Stimulated activated CD8-positive, alpha-beta memory T cell treated with anti-CD3 and anti-CD28 coated beads, Interleukin-7, amount 100 ng/mL, for 4 hours (primary cell): ENCODE results near the gene ALDH1B1.
"Not testable (repeated sequence)": the region's sequence is repeated elsewhere in the genome, so short reads cannot be mapped to it uniquely, and the experiment has no call there.

Experiments
- DNase-seq, 2 donors: peaks; one replicate each; pipeline ENCODE4 v3.0.0-alpha.2; 2020; ENCODE audit warnings: low read depth in 2 of 2

The ALDH1B1 gene

DNA sequence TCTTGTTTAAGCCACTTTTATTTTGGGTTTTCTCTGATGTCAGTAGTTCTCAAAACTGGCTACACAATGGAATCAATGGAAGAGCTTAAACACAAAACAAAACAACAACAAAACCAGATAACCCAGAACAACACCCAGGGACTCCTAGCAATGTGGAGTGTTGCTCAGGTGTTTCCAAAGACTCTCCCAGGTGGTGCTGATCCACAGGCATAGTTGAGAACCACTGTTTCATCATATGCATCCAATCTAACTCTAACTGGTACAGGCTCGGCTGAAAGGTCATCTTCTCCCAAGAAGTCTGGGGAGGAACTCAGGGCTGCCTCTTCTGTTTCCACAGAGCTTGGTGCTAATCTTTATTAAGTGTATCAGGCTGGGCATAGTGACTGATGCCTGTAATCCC, 5.4 kb upstream of the ALDH1B1 start:
- no peak for DNase-seq

DNA sequence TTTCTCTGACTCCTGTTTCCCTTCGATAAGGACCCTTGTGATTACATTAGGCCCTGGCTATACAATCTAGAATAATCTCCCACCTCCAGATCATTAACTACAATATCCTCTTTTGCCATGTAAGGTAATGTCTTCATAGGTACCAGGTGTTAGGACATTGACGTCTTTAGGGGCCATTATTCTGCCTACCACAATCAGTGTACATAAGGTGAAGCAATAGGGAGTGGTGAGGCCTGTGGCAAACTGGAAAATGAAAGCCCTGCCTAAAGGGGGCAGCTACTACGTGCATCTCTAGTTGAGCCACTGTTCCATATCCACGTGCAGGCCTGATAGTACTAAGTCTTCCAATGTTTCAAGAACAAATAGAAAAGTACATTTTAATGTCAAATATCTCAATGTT, 4.8 kb upstream of the ALDH1B1 start:
- no peak for DNase-seq

DNA sequence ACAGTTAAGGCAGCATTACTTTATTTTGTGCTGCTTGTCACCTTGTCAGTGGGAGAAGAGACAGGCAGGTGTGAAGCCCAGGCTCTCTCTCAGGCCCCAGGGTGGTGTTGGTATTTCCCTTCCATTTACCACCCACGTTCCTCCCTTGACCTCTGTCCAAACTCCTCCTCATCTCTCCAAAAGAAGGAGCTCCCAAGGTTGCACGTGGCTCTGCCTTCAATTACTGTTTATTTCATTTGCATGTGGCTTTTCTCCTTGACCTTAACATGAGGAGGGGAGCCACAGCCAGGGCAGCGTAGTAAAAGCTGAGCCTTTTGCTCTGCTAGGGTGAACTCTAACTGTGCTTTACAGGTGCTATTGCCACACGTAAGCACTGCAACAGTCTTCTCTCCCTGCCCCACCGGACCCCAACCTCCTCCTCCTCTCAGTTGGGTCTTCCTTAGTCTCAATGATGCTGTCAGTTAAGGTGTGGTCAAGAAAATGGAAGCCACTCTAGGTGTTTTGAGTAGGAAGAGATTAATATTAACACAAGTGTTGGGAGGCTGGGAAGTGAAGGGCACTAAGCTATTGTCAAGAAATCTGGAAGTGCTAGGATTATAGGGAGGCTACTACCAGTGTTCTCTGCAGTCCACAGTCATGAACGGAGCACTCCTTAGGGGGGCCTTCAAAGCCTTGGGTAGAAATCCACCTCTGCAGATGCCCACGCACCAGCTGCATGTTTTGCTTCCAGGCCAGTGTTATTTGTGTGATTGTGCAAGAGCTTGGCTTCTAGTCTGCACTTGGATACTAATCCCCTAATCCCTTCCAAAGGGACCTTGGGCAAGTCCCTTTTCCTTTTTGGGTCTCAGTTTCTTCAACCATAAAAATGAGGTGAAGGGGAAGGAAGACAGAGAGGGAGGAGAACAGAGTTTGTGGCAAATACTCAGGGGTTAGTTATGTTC, 3.9 kb upstream of the ALDH1B1 start:
- no peak for DNase-seq

DNA sequence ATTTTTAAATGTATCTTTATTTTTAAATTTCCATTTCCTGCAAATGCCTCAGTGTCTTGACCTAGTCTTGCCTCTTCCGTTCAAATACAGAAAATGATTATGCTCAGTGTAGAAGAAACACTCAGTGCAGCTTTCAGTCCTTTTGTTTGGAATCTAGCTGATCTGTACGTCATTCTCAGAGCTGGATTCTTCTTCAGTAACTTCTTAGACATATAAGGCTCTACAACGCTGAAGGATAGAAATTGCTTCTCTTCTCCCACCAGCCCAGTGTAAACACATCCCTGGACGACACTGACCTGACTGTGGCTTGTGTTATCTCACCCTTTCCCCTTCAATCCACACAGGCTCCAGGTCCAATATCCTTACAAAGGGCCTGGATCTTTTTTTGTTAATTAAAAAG, 3.2 kb upstream of the ALDH1B1 start:
- no peak for DNase-seq

DNA sequence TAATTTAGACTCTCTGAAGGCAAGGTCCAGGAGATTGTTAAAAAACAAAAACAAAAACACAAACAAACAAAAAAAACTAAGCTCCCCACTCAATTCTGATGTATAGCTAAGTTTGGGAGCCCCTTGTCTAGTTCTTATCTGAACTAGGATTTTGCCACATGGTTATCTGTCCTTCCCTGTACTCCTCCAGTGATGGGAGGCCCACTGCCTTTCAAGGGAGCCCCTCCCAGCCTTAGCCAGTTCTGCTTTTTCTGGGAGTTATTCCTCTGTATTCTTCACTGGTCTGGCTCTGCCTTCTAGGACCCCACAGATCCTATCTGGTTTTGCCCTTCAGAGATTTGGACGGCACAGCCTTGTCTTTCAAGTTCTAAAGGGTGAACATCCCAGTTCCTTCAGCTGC, 2.1 kb upstream of the ALDH1B1 start:
- no peak for DNase-seq

DNA sequence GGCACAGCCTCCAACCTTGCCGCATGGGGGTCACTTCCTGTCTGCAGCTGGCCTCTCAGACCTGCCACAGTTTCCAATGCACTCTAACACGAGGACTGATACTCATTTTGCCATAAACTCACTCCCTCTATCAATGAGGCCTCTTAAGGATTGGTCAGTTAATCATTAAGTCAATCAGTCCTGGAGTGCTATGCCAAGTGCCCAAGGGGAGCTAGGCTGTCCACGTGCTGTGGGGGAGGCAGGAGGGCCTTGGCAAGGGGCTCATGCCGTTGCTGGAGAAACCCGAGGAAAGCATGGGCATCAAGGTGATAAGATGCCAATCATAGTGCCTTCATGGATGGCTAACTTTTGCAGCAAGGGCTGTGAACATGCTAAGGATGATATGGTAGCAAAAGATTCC, 1.7 kb upstream of the ALDH1B1 start:
- no peak for DNase-seq

DNA sequence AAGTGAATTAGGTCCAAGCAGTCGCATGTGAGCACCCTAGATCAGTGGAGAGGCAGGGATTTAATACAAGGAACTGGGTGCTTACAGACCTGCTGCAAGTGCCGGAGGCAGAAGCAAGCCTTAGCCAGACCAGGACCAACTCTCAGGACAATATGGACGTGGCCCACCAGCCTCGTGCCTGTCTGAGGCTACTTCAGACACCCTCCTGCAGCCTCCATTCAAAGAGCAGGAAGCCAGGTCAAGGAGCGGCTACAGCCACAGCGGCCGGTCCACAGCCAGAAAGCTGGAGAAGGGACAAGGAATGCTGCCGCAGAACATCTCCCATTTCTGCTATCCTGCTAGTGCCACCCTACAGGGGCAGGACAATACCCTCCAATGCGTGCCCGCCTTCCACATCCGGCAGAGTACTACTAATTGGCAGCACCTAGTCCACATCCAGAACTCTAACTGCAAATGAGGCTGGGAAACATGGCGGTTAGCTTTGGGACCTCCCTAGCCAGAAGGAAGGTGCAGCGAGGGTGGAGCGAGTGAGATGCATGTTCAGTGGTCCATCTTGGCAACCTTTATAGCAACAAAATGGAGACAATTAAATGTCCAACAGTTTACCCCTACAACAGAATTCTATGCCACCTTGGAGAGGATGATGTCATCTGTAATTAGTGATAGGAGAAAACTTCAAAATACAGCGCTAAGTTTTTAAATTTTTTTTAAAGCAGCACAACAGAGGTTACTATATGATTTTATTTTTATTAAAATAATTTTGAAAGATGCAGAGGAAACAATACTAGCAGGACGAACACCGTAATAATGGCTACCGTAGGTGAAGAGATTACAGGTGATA, 1.0 kb upstream of the ALDH1B1 start:
- no peak for DNase-seq

DNA sequence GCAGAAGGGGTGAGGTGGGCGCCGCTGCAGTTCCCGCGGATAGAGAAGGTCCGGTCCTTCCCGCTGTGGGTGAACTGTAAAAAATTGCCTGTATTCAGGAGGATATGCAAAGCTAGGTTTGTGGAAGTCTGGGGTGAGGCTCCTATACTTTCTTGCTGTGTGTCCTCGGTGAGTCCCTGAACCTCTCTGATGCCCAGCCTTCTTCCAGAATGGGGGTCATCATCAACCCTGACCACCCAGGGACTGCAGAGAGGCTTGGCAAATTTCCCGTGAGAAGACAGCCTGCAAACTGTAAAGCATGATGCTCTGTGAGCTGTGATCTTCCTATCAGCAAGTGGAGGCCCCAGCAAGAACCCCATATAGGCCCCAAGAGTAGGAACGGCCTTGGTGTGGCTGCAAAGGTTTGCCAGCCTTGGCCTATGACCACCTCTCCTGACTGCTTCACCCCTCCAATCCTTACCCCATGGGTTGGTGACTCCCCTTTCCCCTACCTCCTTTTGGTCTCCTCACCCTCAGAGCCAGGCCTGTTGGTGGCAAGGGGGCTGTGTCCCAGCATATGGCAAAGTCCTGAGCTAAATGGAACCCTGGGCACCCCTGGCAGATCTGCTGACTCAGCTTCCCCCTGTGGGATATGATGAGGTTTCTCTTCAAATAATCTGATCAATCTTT, 760 bp downstream of the ALDH1B1 start:
- no peak for DNase-seq

DNA sequence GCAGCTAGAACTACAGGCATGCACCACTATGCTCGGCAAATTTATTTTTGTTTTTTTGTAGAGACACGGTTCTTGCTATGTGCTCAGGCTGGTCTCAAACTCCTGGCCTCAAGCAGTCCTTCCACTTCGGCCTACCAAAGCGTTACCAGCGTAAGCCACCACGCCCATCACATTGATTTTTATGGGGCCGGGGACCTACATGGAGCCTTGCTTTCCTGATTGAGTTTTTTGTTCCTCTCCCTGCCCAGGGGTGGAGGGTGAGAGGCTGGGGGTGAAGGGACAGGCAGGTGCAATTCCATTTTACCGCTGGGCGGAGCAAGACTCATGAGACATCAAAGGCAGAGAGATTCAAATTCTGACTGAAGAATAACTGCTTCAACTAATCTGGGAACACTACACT, 1.9 kb downstream of the ALDH1B1 start:
- DNase-seq, result no peak

DNA sequence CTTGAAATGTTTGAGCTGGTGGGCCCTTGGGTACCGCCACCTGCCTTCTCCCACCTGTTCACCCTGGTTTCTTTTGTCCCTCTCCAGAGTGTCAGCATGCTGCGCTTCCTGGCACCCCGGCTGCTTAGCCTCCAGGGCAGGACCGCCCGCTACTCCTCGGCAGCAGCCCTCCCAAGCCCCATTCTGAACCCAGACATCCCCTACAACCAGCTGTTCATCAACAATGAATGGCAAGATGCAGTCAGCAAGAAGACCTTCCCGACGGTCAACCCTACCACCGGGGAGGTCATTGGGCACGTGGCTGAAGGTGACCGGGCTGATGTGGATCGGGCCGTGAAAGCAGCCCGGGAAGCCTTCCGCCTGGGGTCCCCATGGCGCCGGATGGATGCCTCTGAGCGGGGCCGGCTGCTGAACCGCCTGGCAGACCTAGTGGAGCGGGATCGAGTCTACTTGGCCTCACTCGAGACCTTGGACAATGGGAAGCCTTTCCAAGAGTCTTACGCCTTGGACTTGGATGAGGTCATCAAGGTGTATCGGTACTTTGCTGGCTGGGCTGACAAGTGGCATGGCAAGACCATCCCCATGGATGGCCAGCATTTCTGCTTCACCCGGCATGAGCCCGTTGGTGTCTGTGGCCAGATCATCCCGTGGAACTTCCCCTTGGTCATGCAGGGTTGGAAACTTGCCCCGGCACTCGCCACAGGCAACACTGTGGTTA, 3.3 kb downstream of the ALDH1B1 start:
- no peak for DNase-seq

DNA sequence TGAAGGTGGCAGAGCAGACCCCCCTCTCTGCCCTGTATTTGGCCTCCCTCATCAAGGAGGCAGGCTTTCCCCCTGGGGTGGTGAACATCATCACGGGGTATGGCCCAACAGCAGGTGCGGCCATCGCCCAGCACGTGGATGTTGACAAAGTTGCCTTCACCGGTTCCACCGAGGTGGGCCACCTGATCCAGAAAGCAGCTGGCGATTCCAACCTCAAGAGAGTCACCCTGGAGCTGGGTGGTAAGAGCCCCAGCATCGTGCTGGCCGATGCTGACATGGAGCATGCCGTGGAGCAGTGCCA, 3.8 kb downstream of the ALDH1B1 start:
- no peak for DNase-seq

DNA sequence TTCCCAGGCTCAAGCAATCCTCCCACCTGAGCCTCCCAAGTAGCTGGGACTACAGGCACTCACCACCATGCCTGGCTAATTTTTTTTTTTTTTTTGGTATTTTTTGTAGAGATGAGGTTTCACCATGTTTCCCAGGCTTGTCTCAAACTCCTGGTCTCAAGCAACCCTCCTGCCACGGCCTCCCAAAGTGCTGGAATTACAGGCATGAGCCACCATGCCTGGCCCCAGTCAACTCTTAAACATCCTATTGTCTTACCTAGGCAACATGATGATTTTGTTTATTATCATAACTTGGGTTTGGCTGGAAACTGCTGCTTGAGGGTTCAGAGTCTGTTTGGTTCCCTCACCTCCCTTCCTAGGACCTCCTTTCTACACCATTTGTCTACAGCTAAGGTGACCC, 6.7 kb downstream of the ALDH1B1 start:
- DNase-seq, result not testable (repeated sequence)

DNA sequence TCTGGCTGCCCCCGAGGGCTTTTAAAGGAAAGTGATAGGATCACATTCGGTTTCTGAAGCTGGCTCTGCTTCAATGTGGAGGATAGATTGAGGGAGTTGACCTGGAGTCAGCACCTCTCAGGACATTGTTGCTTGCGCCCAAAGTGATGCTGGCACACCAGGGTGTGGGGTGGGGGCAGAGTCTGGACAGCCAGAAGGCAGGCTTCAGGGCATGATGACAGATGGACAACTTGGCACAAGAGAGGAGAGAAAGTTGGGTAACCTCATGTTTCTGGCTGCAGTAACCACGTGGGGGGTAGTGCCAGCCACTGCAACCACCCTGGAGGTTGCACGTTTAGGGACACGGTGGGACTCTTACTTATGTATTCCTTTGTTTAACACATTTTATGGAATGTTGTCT, 9.5 kb downstream of the ALDH1B1 start:
- no peak for DNase-seq

DNA sequence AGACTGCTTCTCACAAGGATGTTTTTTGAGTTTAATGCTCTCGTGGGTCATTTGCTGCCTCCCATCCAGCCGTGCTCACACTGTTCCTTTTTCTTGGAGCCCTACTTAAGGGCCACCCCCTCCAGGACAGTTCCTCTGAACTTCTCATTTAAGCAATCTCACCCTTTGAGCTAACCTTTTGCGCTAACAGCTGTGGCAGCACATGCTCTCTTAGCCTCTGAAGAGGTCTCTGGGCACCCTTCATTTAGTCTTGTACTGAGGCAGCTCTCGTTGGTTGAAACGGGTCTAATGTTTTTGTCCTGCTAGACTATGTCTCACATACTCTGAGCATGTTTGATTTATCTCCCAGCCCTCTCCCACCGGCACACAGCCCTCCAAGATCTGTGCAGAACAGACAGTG, 11.8 kb downstream of the ALDH1B1 start:
- no peak for DNase-seq

DNA sequence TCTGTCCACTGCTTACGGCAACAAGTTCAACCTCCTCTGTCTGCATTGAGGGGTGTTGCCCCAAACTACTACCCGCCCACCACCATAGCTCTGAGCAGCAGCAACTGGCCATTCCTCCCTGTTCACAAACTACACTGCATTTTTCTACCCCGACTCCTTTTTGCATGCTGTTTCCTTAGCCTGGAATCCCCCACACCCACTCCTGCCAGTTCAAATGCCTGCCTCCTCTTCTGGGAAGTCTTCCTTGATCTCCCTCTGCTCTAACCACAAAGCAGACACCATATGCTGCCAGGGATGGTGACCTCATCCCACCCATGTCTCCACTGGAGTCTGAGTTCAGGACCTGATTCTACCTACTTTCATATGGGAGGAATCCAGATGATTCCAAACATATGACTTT, 13.3 kb downstream of the ALDH1B1 start:
- no peak for DNase-seq

DNA sequence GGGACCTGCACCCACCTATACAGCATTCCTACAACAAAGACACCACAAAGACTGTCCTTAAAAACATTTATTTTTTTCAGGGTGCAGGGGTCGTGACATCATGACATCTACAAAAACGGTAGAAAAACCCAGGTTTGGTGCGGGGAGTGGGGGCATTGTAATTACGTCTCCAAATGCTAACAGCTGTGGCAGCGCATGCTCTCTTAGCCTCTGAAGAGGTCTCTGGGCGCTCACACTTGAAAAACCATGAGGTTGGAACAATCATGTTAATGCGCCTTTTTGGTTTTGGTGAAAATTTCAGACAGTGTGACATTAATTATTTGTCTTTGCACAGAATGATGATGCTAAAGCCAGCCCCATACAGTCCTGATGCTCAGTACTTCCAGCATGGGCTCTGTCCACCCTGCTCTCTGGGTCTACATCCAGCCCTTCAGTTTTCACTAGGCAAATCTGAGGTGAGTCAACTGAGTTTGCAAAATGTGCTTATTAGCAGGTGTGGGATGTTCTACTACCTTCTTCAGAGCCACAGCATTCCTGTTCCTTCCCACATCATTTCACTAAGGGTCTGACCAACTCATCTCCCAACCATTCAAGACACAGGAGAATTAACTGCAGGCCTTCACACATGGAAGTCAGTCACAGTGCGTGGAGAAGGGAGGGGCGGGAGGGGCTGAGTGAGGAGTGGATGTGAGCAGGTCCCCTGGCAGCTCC, 14.1 kb downstream of the ALDH1B1 start:
- no peak for DNase-seq

DNA sequence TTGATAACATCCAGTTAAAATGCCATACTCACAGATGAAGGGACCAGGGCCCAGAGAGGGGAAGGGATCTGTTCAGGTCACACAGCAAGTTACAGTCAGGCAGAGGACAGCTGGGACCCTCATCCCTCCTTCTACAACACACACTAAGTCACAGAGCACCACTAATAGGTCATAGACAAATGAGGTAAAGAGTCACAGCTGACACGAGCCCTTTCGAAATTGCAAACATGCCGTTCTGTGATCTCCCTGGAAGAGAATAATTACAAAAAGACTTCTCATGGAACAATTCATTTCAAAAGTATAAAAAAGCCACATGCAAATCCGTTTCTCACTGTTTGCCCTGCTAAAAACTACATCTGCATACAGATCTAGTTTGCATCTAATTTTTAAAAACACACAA, 16.2 kb downstream of the ALDH1B1 start:
- DNase-seq, result no peak

DNA sequence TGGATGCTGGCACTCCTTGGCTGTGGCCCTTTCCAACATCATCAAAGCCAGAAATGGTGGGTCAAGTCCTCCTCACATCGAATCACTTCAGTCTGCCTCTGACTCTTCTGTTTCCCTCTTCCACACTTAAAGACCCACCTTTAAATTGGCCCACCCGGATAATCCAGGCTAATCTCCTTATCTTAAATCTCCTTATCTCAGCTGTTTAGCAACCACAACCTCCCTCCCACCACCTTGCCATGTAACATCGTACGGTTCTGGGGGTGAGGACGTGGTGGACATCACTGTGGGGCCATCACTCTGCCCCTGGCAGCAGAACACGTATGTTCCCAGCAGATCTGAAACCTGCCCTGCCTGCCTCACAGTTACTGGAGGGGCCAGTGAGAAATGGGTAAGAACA, 20.2 kb downstream of the ALDH1B1 start:
- no peak for DNase-seq

DNA sequence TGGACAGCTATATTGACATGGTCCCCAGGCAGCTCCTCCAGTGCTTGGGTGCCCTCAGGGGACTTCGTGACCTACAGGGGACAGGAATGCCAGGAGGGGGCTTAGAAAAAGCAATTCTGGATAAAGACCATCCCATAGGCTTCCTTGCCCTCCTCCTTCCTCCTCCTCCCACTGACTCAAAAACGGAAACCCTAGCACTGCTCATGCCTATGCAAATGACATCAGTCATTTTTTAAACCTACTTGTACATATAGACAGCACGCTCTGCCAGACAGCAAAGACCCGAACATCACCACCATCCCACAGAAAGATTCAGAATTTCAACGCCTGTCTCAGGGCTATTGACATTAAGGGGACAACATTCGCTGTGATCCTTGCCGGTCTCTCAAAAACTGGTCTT, 20.8 kb downstream of the ALDH1B1 start:
- no peak for DNase-seq

DNA sequence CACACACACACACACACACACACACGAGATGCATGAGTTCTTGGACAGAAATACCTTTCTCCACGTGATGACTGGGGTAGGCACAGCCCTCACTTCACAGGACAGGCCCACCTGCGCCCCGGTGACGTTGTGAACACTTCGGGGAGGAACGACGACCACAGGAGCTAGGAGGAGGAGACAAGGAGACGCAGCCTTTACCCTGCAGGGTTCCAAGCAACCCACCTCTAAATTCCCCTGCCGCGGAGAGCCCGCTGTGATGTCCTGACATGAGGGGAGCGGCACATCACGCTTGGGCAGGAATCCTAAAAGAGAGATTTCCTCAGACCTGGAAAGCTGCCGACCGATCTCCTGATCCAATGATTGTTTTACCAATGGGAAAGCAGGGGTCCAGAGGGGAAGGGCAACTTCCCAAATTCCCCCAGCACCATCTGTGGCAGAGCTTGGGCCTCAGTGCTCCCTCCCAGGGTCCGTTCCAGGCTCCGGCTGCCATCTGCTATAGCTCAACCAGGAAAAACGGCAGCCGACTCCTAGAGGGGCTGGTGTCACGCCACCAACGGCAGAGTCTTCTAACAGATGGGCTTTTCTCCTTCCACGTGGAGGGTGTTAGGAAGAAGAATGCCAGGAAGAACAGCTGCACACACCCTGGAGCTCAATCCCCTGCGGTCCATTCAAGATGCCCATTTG, 21.7 kb downstream of the ALDH1B1 start:
- no peak for DNase-seq

DNA sequence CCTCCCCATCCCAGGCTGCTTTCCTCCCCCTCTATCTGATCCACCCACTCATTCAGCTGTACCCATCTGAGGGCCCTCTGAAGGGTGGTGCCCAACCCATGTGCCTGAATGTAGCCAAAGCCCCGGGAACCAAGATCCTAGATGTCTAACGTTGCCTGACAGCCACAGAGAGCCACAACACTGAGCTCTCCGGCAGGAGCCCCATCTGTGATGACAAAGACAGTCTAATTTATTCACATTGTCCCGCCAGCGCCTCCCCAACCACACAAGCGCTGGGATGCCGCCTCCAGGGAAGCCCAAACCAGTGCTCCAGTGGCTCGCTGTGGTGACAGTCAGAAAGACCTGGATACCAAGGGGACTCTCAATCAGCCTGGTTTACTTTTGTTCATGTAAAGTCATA, 23.4 kb downstream of the ALDH1B1 start:
- no peak for DNase-seq
